ENCODE results near the gene FOXI2.

GRCh38 chr10:127736222-127736914 is 617 bp upstream of the FOXI2 start:
- TF ChIP-seq CTCF (IDR thresholded peaks at IDR 0.05; ENCODE audit: poor library complexity) (no peak), EZH2 (IDR thresholded peaks at IDR 0.05; ENCODE audit: borderline replicate concordance) (peak; percentile 2), EZH2phosphoT487 (IDR thresholded peaks at IDR 0.05; ENCODE audit: low read depth, severe bottlenecking, unreplicated experiment) (peak; percentile 59)
